Loucy (cell line): ENCODE data around the gene PSME2.

Source experiments
- EZH2phosphoT487 ChIP-seq: fragments of 200-600 bp; IDR thresholded peaks from 2 replicates; pipeline ENCODE4 v1.6.1; 2018; ENCODE audit warnings: antibody characterized with exemption, mild to moderate bottlenecking, moderate library complexity, borderline replicate concordance
- TF ChIP-seq, protein P1 (sequence below): fragments of 200-600 bp; sonication (generic); conservative IDR thresholded peaks from 2 replicates; pipeline ENCODE4 v1.5.1; 2014; ENCODE audit warnings: mild to moderate bottlenecking, antibody characterized with exemption, low read length

DNA sequence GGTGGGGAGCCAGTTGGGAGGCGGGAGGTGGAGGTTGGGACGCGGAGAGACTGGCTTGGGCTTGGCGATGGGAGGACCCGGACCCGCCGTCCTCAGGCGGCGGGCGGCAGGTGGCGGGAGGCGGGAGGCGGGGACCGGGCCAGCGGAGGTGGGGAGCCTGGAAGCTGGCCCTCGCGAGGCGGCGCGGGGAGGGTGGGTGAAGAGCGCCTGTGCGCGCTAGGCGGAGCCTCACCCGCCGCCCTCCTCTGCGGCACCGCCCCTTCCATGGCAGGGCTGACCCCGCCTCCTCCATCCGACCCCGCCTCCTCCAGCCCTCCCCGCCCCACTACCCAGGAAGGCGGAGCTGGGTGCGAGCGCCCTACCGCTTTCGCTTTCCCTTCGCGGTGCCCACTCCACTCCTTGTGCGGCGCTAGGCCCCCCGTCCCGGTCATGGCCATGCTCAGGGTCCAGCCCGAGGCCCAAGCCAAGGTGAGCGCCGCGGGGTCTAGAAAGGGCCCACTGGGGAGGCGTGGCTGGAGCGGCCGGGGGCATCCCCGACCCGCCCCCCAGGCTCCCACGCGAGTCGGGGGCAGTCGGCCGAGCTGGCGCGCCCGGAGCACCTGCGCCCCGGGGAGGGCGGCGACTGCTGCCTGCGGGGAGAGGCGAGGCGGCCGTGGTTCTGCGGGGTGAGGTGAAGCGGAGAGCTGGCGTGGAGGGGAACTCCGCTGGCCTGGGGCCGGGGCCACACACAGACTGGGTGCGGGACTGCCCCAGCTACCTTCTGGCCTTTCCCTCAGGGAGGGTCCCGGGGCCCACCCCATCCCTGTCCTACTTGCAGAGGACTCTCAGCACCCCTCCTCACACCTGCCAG is 10.4 kb downstream of the PSME2 start, which contains the start of gene PSME1:
- TF ChIP-seq, protein P1, sequence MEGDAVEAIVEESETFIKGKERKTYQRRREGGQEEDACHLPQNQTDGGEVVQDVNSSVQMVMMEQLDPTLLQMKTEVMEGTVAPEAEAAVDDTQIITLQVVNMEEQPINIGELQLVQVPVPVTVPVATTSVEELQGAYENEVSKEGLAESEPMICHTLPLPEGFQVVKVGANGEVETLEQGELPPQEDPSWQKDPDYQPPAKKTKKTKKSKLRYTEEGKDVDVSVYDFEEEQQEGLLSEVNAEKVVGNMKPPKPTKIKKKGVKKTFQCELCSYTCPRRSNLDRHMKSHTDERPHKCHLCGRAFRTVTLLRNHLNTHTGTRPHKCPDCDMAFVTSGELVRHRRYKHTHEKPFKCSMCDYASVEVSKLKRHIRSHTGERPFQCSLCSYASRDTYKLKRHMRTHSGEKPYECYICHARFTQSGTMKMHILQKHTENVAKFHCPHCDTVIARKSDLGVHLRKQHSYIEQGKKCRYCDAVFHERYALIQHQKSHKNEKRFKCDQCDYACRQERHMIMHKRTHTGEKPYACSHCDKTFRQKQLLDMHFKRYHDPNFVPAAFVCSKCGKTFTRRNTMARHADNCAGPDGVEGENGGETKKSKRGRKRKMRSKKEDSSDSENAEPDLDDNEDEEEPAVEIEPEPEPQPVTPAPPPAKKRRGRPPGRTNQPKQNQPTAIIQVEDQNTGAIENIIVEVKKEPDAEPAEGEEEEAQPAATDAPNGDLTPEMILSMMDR: no peak
- no peak for TF ChIP-seq EZH2phosphoT487
